HepG2 (cell line): Measurements from ENCODE around the gene GAS2. TPM values are rescaled to one million over a fixed set of nuclear protein-coding genes. Genes with fewer than 3 reads are reported as not detected.

Experiments used
- ATAC-seq: fragments of 200-7000 bp; cut with Tn5 transposase; 3 replicates; pipeline ENCODE4 v1.9.1; 2020; ENCODE audit warnings: mild to moderate bottlenecking, moderate library complexity
- BruUV-seq: library from RNA; stranded (reverse); fragments of 400-500 nt; replicated peaks from 2 replicates; lab custom pipeline; 2021; lab: Mats Ljungman, UMichigan
- CTCF ChIA-PET: fragments of 300-600 bp; formaldehyde crosslinking; extraction: SDS; loops from one replicate; lab custom pipeline; 2021; ENCODE audit warnings: low total read pairs, inconsistent platforms, low intra/inter-chr PET ratio; lab: Yijun Ruan, JAX
- POLR2A ChIA-PET: fragments of 350-600 bp; sonication (Branson Sonifier 250); formaldehyde crosslinking; loops from one replicate; lab custom pipeline; 2020; ENCODE audit warnings: antibody characterized with exemption, inconsistent platforms; lab: Yijun Ruan, JAX
- DNase-seq: peaks from one replicate; pipeline ENCODE4 v3.0.0-alpha.2; 2015; ENCODE audit warnings: low spot score
- FAIRE-seq: peaks from 3 replicates; lab custom pipeline; 2011; peaks lifted over from hg19 to GRCh38; lab: Jason Lieb, UNC
- H2AFZ ChIP-seq: one replicate; pipeline ENCODE4 v1.6.1; 2011; ENCODE audit warnings: low read length, inconsistent platforms
- H3K27ac ChIP-seq: fragments of 300-600 bp; 3 replicates; pipeline ENCODE4 v1.8.0; 2011; ENCODE audit warnings: mixed run types, mild to moderate bottlenecking, mixed read lengths, low read length, inconsistent platforms; ENCODE audit not compliant: insufficient read depth; ENCODE audit errors: extremely low read length
- H3K27me3 ChIP-seq, 2 experiments: fragments of 200-600 bp in 1 of 2; 2 replicates in 1 of 2; 3 replicates in 1 of 2; pipeline versions ENCODE4 v1.6.0 to v1.8.0; 2011; ENCODE audit warnings: low read length in 2 of 2, mild to moderate bottlenecking in 2 of 2, moderate library complexity in 2 of 2, inconsistent platforms in 1 of 2; ENCODE audit not compliant: insufficient read depth in 2 of 2, control insufficient read depth in 1 of 2
- H3K36me3 ChIP-seq, 2 experiments: fragments of 200-600 bp in 1 of 2; replicated peaks in 1 of 2; 2 replicates in 1 of 2; 3 replicates in 1 of 2; pipeline versions ENCODE4 v1.5.1 to v1.8.0; 2011; ENCODE audit warnings: low read length in 2 of 2, inconsistent platforms in 1 of 2; ENCODE audit not compliant: insufficient read depth in 2 of 2, control insufficient read depth in 1 of 2
- H3K4me1 ChIP-seq: 2 replicates; pipeline ENCODE4 v1.5.1; 2012; ENCODE audit warnings: low read length, inconsistent platforms; ENCODE audit not compliant: insufficient read depth
- H3K4me2 ChIP-seq: 2 replicates; pipeline ENCODE4 v1.6.0; 2011; ENCODE audit warnings: low read depth, low read length, inconsistent platforms
- H3K4me3 ChIP-seq, 3 experiments: fragments of 200-600 bp in 1 of 3; sonication (generic), shearing (Covaris generic) in 1 of 3; replicated peaks in 1 of 3; 2 replicates each; pipeline ENCODE4 v1.5.1; 2011 to 2016; ENCODE audit warnings: low read length in 3 of 3, inconsistent platforms in 2 of 3, low read depth in 2 of 3, mild to moderate bottlenecking in 2 of 3, control low read depth in 1 of 3, mixed read lengths in 1 of 3; ENCODE audit not compliant: insufficient read depth in 1 of 3
- H3K79me2 ChIP-seq: one replicate; pipeline ENCODE4 v1.6.1; 2011; ENCODE audit warnings: low read length, inconsistent platforms; ENCODE audit not compliant: insufficient read depth
- H3K9ac ChIP-seq: 2 replicates; pipeline ENCODE4 v1.6.0; 2011; ENCODE audit warnings: mild to moderate bottlenecking, low read depth, low read length, inconsistent platforms; ENCODE audit not compliant: insufficient read depth
- H3K9me3 ChIP-seq: 2 replicates; pipeline ENCODE4 v1.5.1; 2012; ENCODE audit warnings: mild to moderate bottlenecking, low read length
- H4K20me1 ChIP-seq: 2 replicates; pipeline ENCODE4 v1.6.0; 2011; ENCODE audit warnings: inconsistent platforms, mild to moderate bottlenecking, low read length, moderate library complexity; ENCODE audit not compliant: insufficient read depth
- FOXK2 ChIP-seq: fragments of 450-650 bp; IDR thresholded peaks from 2 replicates; pipeline ENCODE4 v1.6.1; 2016
- GABPA ChIP-seq, 2 experiments: IDR thresholded peaks; 2 replicates each; pipeline ENCODE4 v1.6.1; 2011 to 2016; ENCODE audit warnings: low read depth in 2 of 2, low read length in 1 of 2, missing biosample characterization in 1 of 2, missing genetic modification characterization in 1 of 2
- MIER3 ChIP-seq: IDR thresholded peaks from 2 replicates; pipeline ENCODE4 v1.6.1; 2016; ENCODE audit warnings: missing compliant biosample characterization, borderline replicate concordance
- NPAS2 ChIP-seq: sonication (generic); formaldehyde crosslinking; IDR thresholded peaks from 2 replicates; pipeline ENCODE4 v1.8.0; 2022; ENCODE audit warnings: mild to moderate bottlenecking, missing genetic modification reagents, borderline replicate concordance
- PRDM10 ChIP-seq: sonication (generic); formaldehyde crosslinking; IDR thresholded peaks from 2 replicates; pipeline ENCODE4 v1.4.0; 2020; ENCODE audit warnings: low read depth, missing genetic modification reagents
- SALL2 ChIP-seq: sonication (generic); formaldehyde crosslinking; IDR thresholded peaks from 2 replicates; pipeline ENCODE4 v1.8.1; 2023; ENCODE audit warnings: mild to moderate bottlenecking, missing genetic modification reagents, inconsistent platforms
- SMAD3 ChIP-seq: sonication (generic); formaldehyde crosslinking; IDR thresholded peaks from 2 replicates; pipeline ENCODE4 v1.4.0; 2020; ENCODE audit warnings: missing genetic modification reagents
- SSRP1 ChIP-seq: IDR thresholded peaks from 2 replicates; pipeline ENCODE4 v1.6.1; 2016; ENCODE audit warnings: control low read depth
- ZFP36 ChIP-seq: fragments of 150-350 bp; IDR thresholded peaks from 2 replicates; pipeline ENCODE4 v1.6.1; 2018; ENCODE audit warnings: borderline replicate concordance, low read length, low read depth; ENCODE audit not compliant: partially characterized antibody
- ZNF282 ChIP-seq: fragments of 450-650 bp; IDR thresholded peaks from 2 replicates; pipeline ENCODE4 v1.6.1; 2018; ENCODE audit not compliant: partially characterized antibody
- WGBS: methylation state at CpG from one replicate; pipeline ENCODE4 v1.1.6; 2017; ENCODE audit warnings: low lambda C conversion rate; 5-methylcytosine and 5-hydroxymethylcytosine counted together
- in situ Hi-C: cut with HindIII; loops from 2 replicates; pipeline ENCODE4 v1.10.0; 2017; ENCODE audit warnings: low pct_unique_long_range_greater_than_20kb; ENCODE audit not compliant: extremely low pct_ligation_motif_present
- intact Hi-C: fragments of 100-400 bp; cut with micrococcal nuclease; formaldehyde crosslinking; loops from one replicate; pipeline ENCODE4 v1.10.0; 2022; ENCODE audit not compliant: unreplicated experiment
- polyA plus RNA-seq, 8 experiments: library from polyadenylated mRNA; depleted of rRNA in 3 of 8; stranded (reverse) in 7 of 8; unstranded in 1 of 8; fragments of >200 nt; fragmentation: Illumina TruSeq in 4 of 8; extraction: Trizol in 4 of 8; gene quantifications; 2 replicates each; pipeline versions ENCODE4 v1.2.1 to v1.2.3, GENCODE V29; 2011 to 2016; ENCODE audit warnings: low read depth in 4 of 8, missing spikeins in 1 of 8, mixed read lengths in 1 of 8; ENCODE audit not compliant: insufficient read depth in 1 of 8
- total RNA-seq, 5 experiments: library from RNA; depleted of rRNA; stranded (reverse); fragments of >200 nt; fragmentation: Illumina TruSeq; extraction: Trizol; gene quantifications; 2 replicates each; pipeline ENCODE4 v1.2.3, GENCODE V29; 2016; ENCODE audit warnings: low read depth in 1 of 5
- TF ChIP-seq, protein P1 (sequence below): IDR thresholded peaks from 2 replicates; pipeline ENCODE4 v1.6.1; 2016; ENCODE audit warnings: mild to moderate bottlenecking, missing biosample characterization, missing genetic modification reagents
- TF ChIP-seq, protein P2 (sequence below): sonication (generic); formaldehyde crosslinking; IDR thresholded peaks from 2 replicates; pipeline ENCODE4 v1.8.0; 2022; ENCODE audit warnings: low read depth, missing genetic modification reagents
- TF ChIP-seq, protein P3 (sequence below): sonication (generic); formaldehyde crosslinking; IDR thresholded peaks from 2 replicates; pipeline ENCODE4 v1.4.0; 2020; ENCODE audit warnings: missing genetic modification reagents; ENCODE audit errors: not compliant biosample characterization

Gene GAS2
- total and polyA plus RNA-seq, 2 of the 13 experiments (the other 11 are each of a cell fraction or from before 2014, with no cell fraction given) = 26.0 to 85.1 TPM

- H3K9me3 ChIP-seq = no peaks in the 10 kb centered on the region
- H2AFZ ChIP-seq = no peak overlapping the region
- in situ Hi-C loops (no loop called here), intact Hi-C loops (no loop called here)
- ATAC-seq = no peak
- no peaks in the 10 kb centered on the region for H3K27me3 ChIP-seq
- no peaks in the 10 kb centered on the region for H3K36me3 ChIP-seq
- 20% methylated on average over 1 of the region's 1 CpG for WGBS
- TF ChIP-seq ZFP36 (no peak), SMAD3 (CRISPR knock-in tag) (no peak)
- FAIRE-seq = no peak
- no peaks in the 10 kb centered on the region for H3K4me1 ChIP-seq
- no peak overlapping the region for H3K9ac ChIP-seq
- no peak overlapping the region for H3K4me2 ChIP-seq
- no peaks in the 10 kb centered on the region for H3K79me2 ChIP-seq
- H3K4me3 ChIP-seq = no peak overlapping the region
- no peak overlapping the region for H3K27ac ChIP-seq
- CTCF ChIA-PET = no interaction called here
- BruUV-seq = no TSS peak
- no peak for DNase-seq
- POLR2A ChIA-PET = no interaction called here
- no peaks in the 10 kb centered on the region for H4K20me1 ChIP-seq
These were observed 180.3 kb downstream of the GAS2 start for GRCh38 chr11:22846726-22847125.

- no peak for DNase-seq
- Histone ChIP-seq H3K9ac (no peak overlapping the region), H4K20me1 (no peaks in the 10 kb centered on the region), H2AFZ (no peak overlapping the region), H3K4me3 (no peak overlapping the region), H3K36me3 (no peaks in the 10 kb centered on the region), H3K4me2 (no peak overlapping the region), H3K79me2 (no peaks in the 10 kb centered on the region), H3K9me3 (peaks cover 6% of the 10 kb centered on the region; the same call in 1 of the 2 replicates), H3K27me3 (no peaks in the 10 kb centered on the region), H3K4me1 (no peaks in the 10 kb centered on the region), H3K27ac (no peak overlapping the region)
- intact Hi-C loops = no loop called here
- POLR2A ChIA-PET = no interaction called here
- no peak for ATAC-seq
- CTCF ChIA-PET = no interaction called here
- BruUV-seq = no TSS peak
- FAIRE-seq = no peak
- in situ Hi-C loops = no loop called here
- TF ChIP-seq ZNF282 (no peak), SALL2 (CRISPR knock-in tag) (no peak), GABPA (IDR thresholded peaks at IDR 0.05; ENCODE audit: low read depth, low read length) (no peak), GABPA (CRISPR knock-in tag; IDR thresholded peaks at IDR 0.05; ENCODE audit: low read depth) (no peak), PRDM10 (CRISPR knock-in tag) (no peak), NPAS2 (CRISPR knock-in tag) (no peak), FOXK2 (no peak), SSRP1 (CRISPR knock-in tag) (no peak), MIER3 (no peak)
- TF ChIP-seq, protein P1, sequence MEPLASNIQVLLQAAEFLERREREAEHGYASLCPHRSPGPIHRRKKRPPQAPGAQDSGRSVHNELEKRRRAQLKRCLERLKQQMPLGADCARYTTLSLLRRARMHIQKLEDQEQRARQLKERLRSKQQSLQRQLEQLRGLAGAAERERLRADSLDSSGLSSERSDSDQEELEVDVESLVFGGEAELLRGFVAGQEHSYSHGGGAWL (CRISPR knock-in tag) = no peak
- TF ChIP-seq, protein P2, sequence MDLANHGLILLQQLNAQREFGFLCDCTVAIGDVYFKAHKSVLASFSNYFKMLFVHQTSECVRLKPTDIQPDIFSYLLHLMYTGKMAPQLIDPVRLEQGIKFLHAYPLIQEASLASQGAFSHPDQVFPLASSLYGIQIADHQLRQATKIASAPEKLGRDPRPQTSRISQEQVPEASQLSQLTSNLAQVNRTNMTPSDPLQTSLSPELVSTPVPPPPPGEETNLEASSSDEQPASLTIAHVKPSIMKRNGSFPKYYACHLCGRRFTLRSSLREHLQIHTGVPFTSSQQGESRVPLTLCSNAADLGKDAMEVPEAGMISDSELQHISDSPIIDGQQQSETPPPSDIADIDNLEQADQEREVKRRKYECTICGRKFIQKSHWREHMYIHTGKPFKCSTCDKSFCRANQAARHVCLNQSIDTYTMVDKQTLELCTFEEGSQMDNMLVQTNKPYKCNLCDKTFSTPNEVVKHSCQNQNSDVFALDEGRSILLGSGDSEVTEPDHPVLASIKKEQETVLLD = no peak
- TF ChIP-seq, protein P3, sequence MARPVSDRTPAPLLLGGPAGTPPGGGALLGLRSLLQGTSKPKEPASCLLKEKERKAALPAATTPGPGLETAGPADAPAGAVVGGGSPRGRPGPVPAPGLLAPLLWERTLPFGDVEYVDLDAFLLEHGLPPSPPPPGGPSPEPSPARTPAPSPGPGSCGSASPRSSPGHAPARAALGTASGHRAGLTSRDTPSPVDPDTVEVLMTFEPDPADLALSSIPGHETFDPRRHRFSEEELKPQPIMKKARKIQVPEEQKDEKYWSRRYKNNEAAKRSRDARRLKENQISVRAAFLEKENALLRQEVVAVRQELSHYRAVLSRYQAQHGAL (CRISPR knock-in tag) = no peak
These were observed 185.1 kb downstream of the GAS2 start for GRCh38 chr11:22851477-22851876.
